WTC11 (cell line): ENCODE measurements around the gene EPHB6.

Experiments used
- ATF2 ChIP-seq: sonication (generic); formaldehyde crosslinking; IDR thresholded peaks from 2 replicates; pipeline ENCODE4 v1.8.1; 2022; ENCODE audit warnings: low read depth, missing genetic modification reagents, borderline replicate concordance
- ATF3 ChIP-seq: sonication (generic); formaldehyde crosslinking; conservative IDR thresholded peaks from 2 replicates; pipeline ENCODE4 v1.8.1; 2022; ENCODE audit warnings: mild to moderate bottlenecking, missing genetic modification reagents
- CREB1 ChIP-seq: sonication (generic); formaldehyde crosslinking; IDR thresholded peaks from 2 replicates; pipeline ENCODE4 v1.8.0; 2023; ENCODE audit warnings: mild to moderate bottlenecking, missing genetic modification reagents
- CTCF ChIP-seq: fragments of 200-600 bp; IDR thresholded peaks from 2 replicates; pipeline ENCODE4 v1.8.0; 2022; ENCODE audit warnings: antibody characterized with exemption
- E2F1 ChIP-seq: sonication (generic); formaldehyde crosslinking; IDR thresholded peaks from 2 replicates; pipeline ENCODE4 v1.8.0; 2022; ENCODE audit warnings: mild to moderate bottlenecking, missing genetic modification reagents
- E2F4 ChIP-seq: sonication (generic); formaldehyde crosslinking; IDR thresholded peaks from 2 replicates; pipeline ENCODE4 v1.8.1; 2022; ENCODE audit warnings: low read depth, mild to moderate bottlenecking, moderate library complexity, missing genetic modification reagents, borderline replicate concordance
- E2F5 ChIP-seq: sonication (generic); formaldehyde crosslinking; IDR thresholded peaks from 2 replicates; pipeline ENCODE4 v1.8.1; 2022; ENCODE audit warnings: mild to moderate bottlenecking, moderate library complexity, missing genetic modification reagents
- JUN ChIP-seq: sonication (generic); formaldehyde crosslinking; IDR thresholded peaks from 2 replicates; pipeline ENCODE4 v1.8.0; 2023; ENCODE audit warnings: mild to moderate bottlenecking, missing genetic modification reagents
- KAT7 ChIP-seq: sonication (generic); formaldehyde crosslinking; IDR thresholded peaks from 2 replicates; pipeline ENCODE4 v1.8.1; 2023; ENCODE audit warnings: missing genetic modification reagents, mild to moderate bottlenecking, borderline replicate concordance
- NR1H2 ChIP-seq: sonication (generic); formaldehyde crosslinking; IDR thresholded peaks from 2 replicates; pipeline ENCODE4 v1.9.0; 2021; ENCODE audit warnings: mild to moderate bottlenecking, moderate library complexity, missing genetic modification reagents

GRCh38 chr7:142918901-142919300 lies 64.0 kb downstream of the EPHB6 start:
- no peak for TF ChIP-seq ATF3 (CRISPR knock-in tag)
- TF ChIP-seq CTCF: no peak
- TF ChIP-seq E2F5: no peak
- no peak for TF ChIP-seq JUN (CRISPR knock-in tag)
- TF ChIP-seq E2F1 (CRISPR knock-in tag): no peak
- TF ChIP-seq NR1H2 (CRISPR knock-in tag): no peak
- TF ChIP-seq CREB1: no peak
- no peak for TF ChIP-seq KAT7
- TF ChIP-seq ATF2: no peak
- no peak for TF ChIP-seq E2F4 (CRISPR knock-in tag)
